Endothelial cell of umbilical vein (primary cell): ENCODE results near the gene GFPT2.

Source experiments
- EZH2 ChIP-seq: IDR thresholded peaks from 2 replicates; pipeline ENCODE4 v1.6.1; 2012; ENCODE audit warnings: borderline replicate concordance, low read depth, mild to moderate bottlenecking, moderate library complexity, low read length, inconsistent platforms; ENCODE audit not compliant: severe bottlenecking
- FOS ChIP-seq: IDR thresholded peaks from 2 replicates; pipeline ENCODE4 v1.6.1; 2011; ENCODE audit warnings: mild to moderate bottlenecking, low read length, moderate library complexity, borderline replicate concordance; ENCODE audit not compliant: insufficient read depth
- JUN ChIP-seq: IDR thresholded peaks from 2 replicates; pipeline ENCODE4 v1.6.1; 2011; ENCODE audit warnings: borderline replicate concordance, low read depth; ENCODE audit not compliant: insufficient read length, insufficient read depth
- MYC ChIP-seq: IDR thresholded peaks from one replicate; pipeline ENCODE4 v1.6.1; 2011; ENCODE audit warnings: mild to moderate bottlenecking, low read depth, low read length
- POLR2A ChIP-seq: IDR thresholded peaks from 2 replicates; pipeline ENCODE4 v1.6.1; 2012; ENCODE audit warnings: low read depth, mild to moderate bottlenecking, control low read depth, low read length
- POLR2AphosphoS5 ChIP-seq: IDR thresholded peaks from 2 replicates; pipeline ENCODE4 v1.6.1; 2012; ENCODE audit warnings: low read depth, mild to moderate bottlenecking, control low read depth, low read length, moderate library complexity; ENCODE audit not compliant: insufficient read depth
- TF ChIP-seq, protein P1 (sequence below), 2 donors: IDR thresholded peaks; 1 replicate in 1 of 2; 2 replicates in 1 of 2; pipeline ENCODE4 v1.5.1; 2011; ENCODE audit warnings: low read length in 2 of 2, mild to moderate bottlenecking in 2 of 2, moderate library complexity in 2 of 2, control low read depth in 1 of 2, inconsistent platforms in 1 of 2, low read depth in 1 of 2; ENCODE audit not compliant: insufficient read depth in 1 of 2; ENCODE audit errors: extremely low read depth in 1 of 2
- TF ChIP-seq, protein P2 (sequence below): IDR thresholded peaks from 2 replicates; pipeline ENCODE4 v1.6.1; 2011; ENCODE audit not compliant: insufficient read depth, insufficient read length

DNA sequence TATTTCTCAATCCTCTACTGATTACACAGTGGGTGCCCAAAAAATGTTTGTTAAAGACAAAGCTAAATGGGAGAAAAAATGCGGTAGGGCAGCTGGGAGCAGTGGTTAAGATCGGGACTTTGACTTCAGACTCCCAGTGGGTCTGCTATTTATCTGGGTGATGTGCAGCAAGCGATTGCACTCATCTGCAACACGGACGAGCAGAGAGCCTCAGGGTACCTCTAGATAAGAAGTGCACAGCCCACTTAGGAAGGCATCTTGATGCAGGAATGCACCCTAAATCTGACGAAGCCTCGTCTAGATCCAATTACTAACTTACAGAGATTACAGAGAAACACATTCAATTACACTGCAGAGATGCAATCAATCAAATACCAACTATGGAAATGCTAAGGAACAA, 65.3 kb downstream of the GFPT2 start:
- TF ChIP-seq, protein P1, sequence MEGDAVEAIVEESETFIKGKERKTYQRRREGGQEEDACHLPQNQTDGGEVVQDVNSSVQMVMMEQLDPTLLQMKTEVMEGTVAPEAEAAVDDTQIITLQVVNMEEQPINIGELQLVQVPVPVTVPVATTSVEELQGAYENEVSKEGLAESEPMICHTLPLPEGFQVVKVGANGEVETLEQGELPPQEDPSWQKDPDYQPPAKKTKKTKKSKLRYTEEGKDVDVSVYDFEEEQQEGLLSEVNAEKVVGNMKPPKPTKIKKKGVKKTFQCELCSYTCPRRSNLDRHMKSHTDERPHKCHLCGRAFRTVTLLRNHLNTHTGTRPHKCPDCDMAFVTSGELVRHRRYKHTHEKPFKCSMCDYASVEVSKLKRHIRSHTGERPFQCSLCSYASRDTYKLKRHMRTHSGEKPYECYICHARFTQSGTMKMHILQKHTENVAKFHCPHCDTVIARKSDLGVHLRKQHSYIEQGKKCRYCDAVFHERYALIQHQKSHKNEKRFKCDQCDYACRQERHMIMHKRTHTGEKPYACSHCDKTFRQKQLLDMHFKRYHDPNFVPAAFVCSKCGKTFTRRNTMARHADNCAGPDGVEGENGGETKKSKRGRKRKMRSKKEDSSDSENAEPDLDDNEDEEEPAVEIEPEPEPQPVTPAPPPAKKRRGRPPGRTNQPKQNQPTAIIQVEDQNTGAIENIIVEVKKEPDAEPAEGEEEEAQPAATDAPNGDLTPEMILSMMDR (IDR thresholded peaks at IDR 0.05; ENCODE audit: extremely low read depth in 1 of 2, insufficient read depth in 1 of 2, low read depth in 1 of 2, low read length in 2 of 2): no peak
- TF ChIP-seq POLR2AphosphoS5 (no peak), EZH2 (no peak), MYC (no peak), POLR2A (no peak), JUN (no peak), FOS (no peak)
- TF ChIP-seq, protein P2, sequence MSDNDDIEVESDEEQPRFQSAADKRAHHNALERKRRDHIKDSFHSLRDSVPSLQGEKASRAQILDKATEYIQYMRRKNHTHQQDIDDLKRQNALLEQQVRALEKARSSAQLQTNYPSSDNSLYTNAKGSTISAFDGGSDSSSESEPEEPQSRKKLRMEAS: no peak
